Panc1 (cell line): ENCODE data around the gene RASSF5. TPM values are rescaled to one million over a fixed set of nuclear protein-coding genes. Genes with fewer than 3 reads are reported as not detected.

ENCODE experiments used
- ATAC-seq: fragments of 200-7000 bp; cut with Tn5 transposase; 2 replicates; pipeline ENCODE4 v1.9.1; 2020; ENCODE audit warnings: mild to moderate bottlenecking, moderate library complexity
- BruUV-seq: library from RNA; stranded (reverse); fragments of 400-500 nt; replicated peaks from 2 replicates; lab custom pipeline; 2021; lab: Mats Ljungman, UMichigan
- CTCF ChIA-PET: fragments of 300-600 bp; sonication (Branson Sonifier 250); formaldehyde crosslinking; loops from one replicate; lab custom pipeline; 2022; ENCODE audit warnings: antibody characterized with exemption; lab: Charles Lee
- POLR2A ChIA-PET: fragments of 300-600 bp; sonication (Branson Sonifier 250); formaldehyde crosslinking; loops from one replicate; lab custom pipeline; 2022; ENCODE audit warnings: antibody characterized with exemption; lab: Charles Lee
- DNase-seq: peaks from one replicate; pipeline ENCODE4 v3.0.0-alpha.2; 2010; ENCODE audit warnings: low read depth, low spot score
- H3K27ac ChIP-seq: 2 replicates; pipeline ENCODE4 v1.5.1; 2011; ENCODE audit warnings: mild to moderate bottlenecking, low read length, inconsistent platforms
- H3K27me3 ChIP-seq: fragments of 200-500 bp; sonication (Bioruptor generic); 2 replicates; pipeline ENCODE4 v1.6.0; 2014; ENCODE audit warnings: low read length, inconsistent platforms; ENCODE audit not compliant: control insufficient read depth, insufficient read depth
- H3K36me3 ChIP-seq: fragments of 200-500 bp; sonication (Bioruptor generic); 2 replicates; pipeline ENCODE4 v1.5.1; 2014; ENCODE audit warnings: inconsistent platforms, mild to moderate bottlenecking, low read length, moderate library complexity; ENCODE audit not compliant: control insufficient read depth, insufficient read depth
- H3K4me1 ChIP-seq: 2 replicates; pipeline ENCODE4 v1.5.1; 2011; ENCODE audit warnings: inconsistent platforms, mild to moderate bottlenecking, low read length, moderate library complexity; ENCODE audit not compliant: control insufficient read depth, insufficient read depth
- H3K4me3 ChIP-seq, 2 experiments: 2 replicates each; pipeline ENCODE4 v1.5.1; 2011 to 2012; ENCODE audit warnings: low read depth in 2 of 2, low read length in 2 of 2, mild to moderate bottlenecking in 2 of 2, inconsistent platforms in 1 of 2, moderate library complexity in 1 of 2
- H3K9me3 ChIP-seq: fragments of 200-500 bp; sonication (Bioruptor generic); 2 replicates; pipeline ENCODE4 v1.5.1; 2014; ENCODE audit warnings: low read depth, mild to moderate bottlenecking, inconsistent platforms, low read length, moderate library complexity; ENCODE audit not compliant: control insufficient read depth, insufficient read depth
- CTCF ChIP-seq: fragments of 450-650 bp; IDR thresholded peaks from 2 replicates; pipeline ENCODE4 v1.5.1; 2017; ENCODE audit warnings: mild to moderate bottlenecking
- POLR2AphosphoS5 ChIP-seq: IDR thresholded peaks from 2 replicates; pipeline ENCODE4 v1.6.1; 2012; ENCODE audit warnings: mild to moderate bottlenecking, low read depth, low read length, moderate library complexity
- SIN3A ChIP-seq: IDR thresholded peaks from 2 replicates; pipeline ENCODE4 v1.6.1; 2012; ENCODE audit warnings: low read depth, mild to moderate bottlenecking, low read length, moderate library complexity, borderline replicate concordance; ENCODE audit not compliant: insufficient read depth
- TCF7L2 ChIP-seq: IDR thresholded peaks from 2 replicates; pipeline ENCODE4 v1.6.1; 2011; ENCODE audit warnings: mild to moderate bottlenecking, low read depth, low read length, inconsistent platforms
- in situ Hi-C: cut with HindIII; loops from 2 replicates; pipeline ENCODE4 v1.10.0; 2016; ENCODE audit warnings: low sequenced_read_pairs, low pct_unique_long_range_greater_than_20kb
- intact Hi-C: fragments of 100-400 bp; cut with micrococcal nuclease; formaldehyde crosslinking; loops from one replicate; pipeline ENCODE4 v1.10.0; 2022; ENCODE audit not compliant: unreplicated experiment
- total RNA-seq: library from RNA; stranded (reverse); gene quantifications from one replicate; pipeline ENCODE4 v1.2.1, GENCODE V29; 2021; ENCODE audit not compliant: unreplicated experiment
- TF ChIP-seq, protein P1 (sequence below), 2 experiments: IDR thresholded peaks; 2 replicates each; pipeline ENCODE4 v1.6.1; 2011 to 2012; ENCODE audit warnings: low read depth in 2 of 2, control low read depth in 1 of 2, low read length in 1 of 2, mild to moderate bottlenecking in 1 of 2, moderate library complexity in 1 of 2; ENCODE audit not compliant: insufficient read depth in 1 of 2

The RASSF5 gene
- total RNA-seq, 1 experiment from 2014 or later = 1.6 TPM

DNA sequence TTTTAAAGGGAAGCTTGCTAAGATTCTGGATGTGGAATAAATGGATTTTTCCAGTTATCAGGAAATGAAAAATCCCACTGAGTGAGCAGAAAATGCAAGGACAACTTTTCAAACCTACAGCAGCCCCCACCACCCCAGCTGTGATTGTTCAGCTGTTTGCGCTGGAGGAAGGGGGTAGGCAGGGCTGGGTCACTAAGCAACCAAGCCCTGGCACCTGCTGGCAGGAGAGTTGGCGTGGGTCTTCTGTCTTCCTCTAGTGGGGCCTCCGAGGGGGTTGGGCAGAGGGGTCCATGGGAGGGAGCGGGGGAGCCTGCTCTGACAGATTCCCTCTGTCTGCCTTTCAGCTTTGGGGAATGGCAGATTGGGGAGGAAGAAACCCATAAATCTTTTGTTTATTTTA, 59.7 kb downstream of the RASSF5 start:
- intact Hi-C loops (no loop called here), in situ Hi-C loops (no loop called here)
- Histone ChIP-seq H3K36me3 (no peaks in the 10 kb centered on the region), H3K4me1 (no peaks in the 10 kb centered on the region), H3K27me3 (no peaks in the 10 kb centered on the region), H3K27ac (no peak overlapping the region), H3K9me3 (no peaks in the 10 kb centered on the region), H3K4me3 (no peak overlapping the region)
- TF ChIP-seq, protein P1, sequence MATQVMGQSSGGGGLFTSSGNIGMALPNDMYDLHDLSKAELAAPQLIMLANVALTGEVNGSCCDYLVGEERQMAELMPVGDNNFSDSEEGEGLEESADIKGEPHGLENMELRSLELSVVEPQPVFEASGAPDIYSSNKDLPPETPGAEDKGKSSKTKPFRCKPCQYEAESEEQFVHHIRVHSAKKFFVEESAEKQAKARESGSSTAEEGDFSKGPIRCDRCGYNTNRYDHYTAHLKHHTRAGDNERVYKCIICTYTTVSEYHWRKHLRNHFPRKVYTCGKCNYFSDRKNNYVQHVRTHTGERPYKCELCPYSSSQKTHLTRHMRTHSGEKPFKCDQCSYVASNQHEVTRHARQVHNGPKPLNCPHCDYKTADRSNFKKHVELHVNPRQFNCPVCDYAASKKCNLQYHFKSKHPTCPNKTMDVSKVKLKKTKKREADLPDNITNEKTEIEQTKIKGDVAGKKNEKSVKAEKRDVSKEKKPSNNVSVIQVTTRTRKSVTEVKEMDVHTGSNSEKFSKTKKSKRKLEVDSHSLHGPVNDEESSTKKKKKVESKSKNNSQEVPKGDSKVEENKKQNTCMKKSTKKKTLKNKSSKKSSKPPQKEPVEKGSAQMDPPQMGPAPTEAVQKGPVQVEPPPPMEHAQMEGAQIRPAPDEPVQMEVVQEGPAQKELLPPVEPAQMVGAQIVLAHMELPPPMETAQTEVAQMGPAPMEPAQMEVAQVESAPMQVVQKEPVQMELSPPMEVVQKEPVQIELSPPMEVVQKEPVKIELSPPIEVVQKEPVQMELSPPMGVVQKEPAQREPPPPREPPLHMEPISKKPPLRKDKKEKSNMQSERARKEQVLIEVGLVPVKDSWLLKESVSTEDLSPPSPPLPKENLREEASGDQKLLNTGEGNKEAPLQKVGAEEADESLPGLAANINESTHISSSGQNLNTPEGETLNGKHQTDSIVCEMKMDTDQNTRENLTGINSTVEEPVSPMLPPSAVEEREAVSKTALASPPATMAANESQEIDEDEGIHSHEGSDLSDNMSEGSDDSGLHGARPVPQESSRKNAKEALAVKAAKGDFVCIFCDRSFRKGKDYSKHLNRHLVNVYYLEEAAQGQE (IDR thresholded peaks at IDR 0.05; ENCODE audit: insufficient read depth in 1 of 2, low read depth in 2 of 2, low read length in 1 of 2) = no peak
- TF ChIP-seq POLR2AphosphoS5 (no peak), SIN3A (no peak), TCF7L2 (no peak), CTCF (no peak)
- no TSS peak for BruUV-seq
- ATAC-seq (no peak), DNase-seq (no peak)
- ChIA-PET POLR2A (no interaction called here), CTCF (interaction anchor here (0.6 kb wide), 1 partner anchor 17 kb away, joined by 3 read pairs; no protein-coding TSS in a partner anchor)

DNA sequence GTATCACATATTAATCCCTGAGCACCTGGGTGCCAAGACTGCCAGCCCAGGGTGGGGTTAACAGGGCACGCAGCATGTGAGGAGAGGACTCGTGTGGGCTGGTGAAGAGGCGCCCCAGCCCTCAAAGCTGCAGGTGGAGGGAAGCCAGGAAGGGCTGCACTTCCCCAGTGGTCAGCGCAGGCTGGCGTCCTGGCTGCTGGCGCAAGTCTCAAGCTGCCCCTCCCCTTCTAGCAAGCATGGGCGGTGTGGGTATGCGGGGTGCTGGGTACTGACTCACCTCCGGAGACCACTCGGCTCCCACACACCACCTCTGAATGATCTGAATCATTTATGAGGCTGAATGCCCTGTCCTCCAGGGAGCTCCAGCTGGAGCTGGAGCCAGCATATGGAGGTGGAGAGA, 60.9 kb downstream of the RASSF5 start:
- Histone ChIP-seq H3K4me1 (no peaks in the 10 kb centered on the region), H3K27me3 (no peaks in the 10 kb centered on the region), H3K4me3 (no peak overlapping the region), H3K36me3 (no peaks in the 10 kb centered on the region), H3K27ac (no peak overlapping the region), H3K9me3 (no peaks in the 10 kb centered on the region)
- BruUV-seq = no TSS peak
- ATAC-seq = no peak
- no peak for TF ChIP-seq CTCF
- TF ChIP-seq POLR2AphosphoS5 = no peak
- no peak for TF ChIP-seq TCF7L2
- TF ChIP-seq, protein P1 (IDR thresholded peaks at IDR 0.05; ENCODE audit: insufficient read depth in 1 of 2, low read depth in 2 of 2, low read length in 1 of 2) = no peak
- no peak for TF ChIP-seq SIN3A
- ChIA-PET POLR2A (interaction anchor here (0.7 kb wide), 1 partner anchor 11 kb away, joined by 5 read pairs; no protein-coding TSS in a partner anchor), CTCF (no interaction called here)
- intact Hi-C loops (no loop called here), in situ Hi-C loops (no loop called here)
- DNase-seq = no peak
